ENCODE results near the gene ANTXR1.
A peak's percentile ranks its signal among the peaks of the same experiment; 100 is the strongest.

ANTXR1 gene

GRCh38 chr2:69291721-69292120 lies 278.7 kb downstream of the ANTXR1 start:
- TF ChIP-seq, protein P1, sequence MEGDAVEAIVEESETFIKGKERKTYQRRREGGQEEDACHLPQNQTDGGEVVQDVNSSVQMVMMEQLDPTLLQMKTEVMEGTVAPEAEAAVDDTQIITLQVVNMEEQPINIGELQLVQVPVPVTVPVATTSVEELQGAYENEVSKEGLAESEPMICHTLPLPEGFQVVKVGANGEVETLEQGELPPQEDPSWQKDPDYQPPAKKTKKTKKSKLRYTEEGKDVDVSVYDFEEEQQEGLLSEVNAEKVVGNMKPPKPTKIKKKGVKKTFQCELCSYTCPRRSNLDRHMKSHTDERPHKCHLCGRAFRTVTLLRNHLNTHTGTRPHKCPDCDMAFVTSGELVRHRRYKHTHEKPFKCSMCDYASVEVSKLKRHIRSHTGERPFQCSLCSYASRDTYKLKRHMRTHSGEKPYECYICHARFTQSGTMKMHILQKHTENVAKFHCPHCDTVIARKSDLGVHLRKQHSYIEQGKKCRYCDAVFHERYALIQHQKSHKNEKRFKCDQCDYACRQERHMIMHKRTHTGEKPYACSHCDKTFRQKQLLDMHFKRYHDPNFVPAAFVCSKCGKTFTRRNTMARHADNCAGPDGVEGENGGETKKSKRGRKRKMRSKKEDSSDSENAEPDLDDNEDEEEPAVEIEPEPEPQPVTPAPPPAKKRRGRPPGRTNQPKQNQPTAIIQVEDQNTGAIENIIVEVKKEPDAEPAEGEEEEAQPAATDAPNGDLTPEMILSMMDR (IDR thresholded peaks at IDR 0.05; ENCODE audit: low read depth, low read length, missing control alignments), result no peak
- DNase-seq (ENCODE audit: extremely low read depth, low read depth), result no peak
- H3K4me3 ChIP-seq (replicated peaks; ENCODE audit: low read depth, low read length), result no peak overlapping the region

DNA sequence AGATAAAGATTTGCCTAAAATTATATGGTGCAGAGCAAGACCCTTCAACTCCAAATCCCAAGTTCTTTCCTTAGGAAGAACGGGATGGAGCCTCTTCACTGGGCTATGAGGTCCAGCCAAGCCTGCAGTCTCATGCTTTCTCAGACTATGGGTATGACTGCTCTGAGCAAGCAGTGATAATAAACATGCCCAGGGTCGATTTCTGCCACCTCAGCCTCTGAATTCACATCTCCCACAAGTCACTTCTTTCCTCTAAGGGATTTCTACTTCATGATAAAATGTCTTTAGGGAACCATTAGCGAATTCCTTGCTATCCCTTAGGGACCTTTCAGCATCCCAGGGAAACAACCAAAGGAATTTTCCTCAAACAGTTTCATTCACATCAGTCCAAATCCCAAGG lies 279.3 kb downstream of the ANTXR1 start:
- no peak for DNase-seq (ENCODE audit: extremely low read depth, low read depth)
- TF ChIP-seq, protein P1 (IDR thresholded peaks at IDR 0.05; ENCODE audit: low read depth, low read length, missing control alignments), result no peak
- H3K4me3 ChIP-seq (replicated peaks; ENCODE audit: low read depth, low read length), result no peak overlapping the region

DNA sequence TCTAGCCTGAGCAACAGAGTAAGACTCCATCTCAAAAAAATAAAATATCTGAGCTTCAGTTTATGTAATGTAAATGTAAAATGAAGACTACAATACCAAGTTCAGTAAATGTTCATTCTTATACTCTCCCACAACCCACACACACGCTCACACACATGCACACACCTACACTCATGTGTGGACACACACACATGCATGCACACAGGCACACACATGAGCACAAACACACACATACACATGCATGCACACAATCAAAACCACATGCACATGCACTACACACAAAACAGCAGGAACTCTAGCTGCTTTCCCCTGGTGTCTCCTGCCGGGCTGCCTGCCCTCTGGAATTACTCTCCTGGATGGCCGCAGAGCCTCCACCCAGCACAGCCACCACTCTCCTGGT lies 283.4 kb downstream of the ANTXR1 start:
- TF ChIP-seq, protein P1 (IDR thresholded peaks at IDR 0.05; ENCODE audit: low read depth, low read length, missing control alignments), result no peak
- no peak overlapping the region for H3K4me3 ChIP-seq (replicated peaks; ENCODE audit: low read depth, low read length)
- DNase-seq (ENCODE audit: extremely low read depth, low read depth), result no peak

GRCh38 chr2:69297216-69297615 lies 284.2 kb downstream of the ANTXR1 start:
- TF ChIP-seq, protein P1 (IDR thresholded peaks at IDR 0.05; ENCODE audit: low read depth, low read length, missing control alignments), result no peak
- no peak overlapping the region for H3K4me3 ChIP-seq (replicated peaks; ENCODE audit: low read depth, low read length)
- no peak for DNase-seq (ENCODE audit: extremely low read depth, low read depth)

- peak; percentile 66 for DNase-seq (ENCODE audit: extremely low read depth, low read depth)
- H3K4me3 ChIP-seq (replicated peaks; ENCODE audit: low read depth, low read length), result no peak overlapping the region
- TF ChIP-seq, protein P1 (IDR thresholded peaks at IDR 0.05; ENCODE audit: low read depth, low read length, missing control alignments), result no peak
Measured at GRCh38 chr2:69298261-69298660, 285.3 kb downstream of the ANTXR1 start.

- no peak overlapping the region for H3K4me3 ChIP-seq (replicated peaks; ENCODE audit: low read depth, low read length)
- TF ChIP-seq, protein P1 (IDR thresholded peaks at IDR 0.05; ENCODE audit: low read depth, low read length, missing control alignments), result no peak
- no peak for DNase-seq (ENCODE audit: extremely low read depth, low read depth)
Measured at GRCh38 chr2:69298862-69299261, 285.9 kb downstream of the ANTXR1 start.
